ENCODE results near the gene MDGA2.
A peak's percentile ranks its signal among the peaks of the same experiment; 100 is the strongest.
"Not testable (repeated sequence)": the region's sequence is repeated elsewhere in the genome, so short reads cannot be mapped to it uniquely, and the experiment has no call there.

Gene MDGA2

GRCh38 chr14:47240748-47241437 is 434.5 kb downstream of the MDGA2 start:
- no peak for DNase-seq (ENCODE audit: low read depth, low spot score)

GRCh38 chr14:47235619-47236018 is 439.8 kb downstream of the MDGA2 start:
- no peak for DNase-seq (ENCODE audit: low read depth, low spot score)

GRCh38 chr14:47226877-47227520 is 448.4 kb downstream of the MDGA2 start:
- no peak for DNase-seq (ENCODE audit: low read depth, low spot score)

- DNase-seq (ENCODE audit: low read depth, low spot score), result no peak
Observed at GRCh38 chr14:47223656-47224055, 451.7 kb downstream of the MDGA2 start.

DNA sequence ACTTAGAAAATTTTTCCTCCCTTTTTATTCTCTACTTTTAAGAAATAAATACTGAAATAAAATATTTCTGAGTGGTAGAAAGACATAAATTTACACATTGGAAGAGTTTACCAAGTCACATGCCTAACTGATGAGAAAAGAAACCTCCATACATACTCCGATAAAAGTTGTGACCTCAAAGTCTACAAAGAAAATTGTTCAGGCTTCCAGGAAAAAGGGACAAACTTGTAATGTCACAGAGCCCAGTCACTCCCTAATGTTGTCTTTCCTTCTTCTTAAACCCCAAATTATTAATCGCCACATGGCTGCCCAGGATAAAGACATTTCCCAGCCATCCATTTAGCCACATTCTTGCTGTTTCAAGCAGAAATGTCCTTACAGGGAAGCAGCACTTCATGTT is 455.3 kb downstream of the MDGA2 start:
- DNase-seq (ENCODE audit: low read depth, low spot score), result no peak

DNA sequence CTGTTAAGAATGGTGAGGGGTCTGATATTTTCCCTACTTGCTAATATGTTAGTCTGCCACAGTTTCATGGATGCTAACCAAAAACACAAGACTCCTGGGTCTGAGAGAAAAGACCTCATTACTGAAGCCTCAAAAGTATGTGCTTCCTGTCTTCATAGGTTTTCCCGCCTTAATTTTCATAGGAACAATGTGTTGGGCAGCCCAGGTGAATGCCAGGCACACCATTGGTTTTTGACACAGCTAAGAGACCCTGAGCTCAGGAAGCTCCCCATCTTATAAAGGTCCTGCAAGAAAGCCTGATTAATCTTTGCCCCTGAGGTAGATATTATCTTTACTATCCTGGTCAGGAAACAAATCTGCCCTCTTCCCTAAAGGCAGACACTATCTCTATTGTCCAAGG is 464.1 kb downstream of the MDGA2 start:
- DNase-seq (ENCODE audit: low read depth, low spot score), result no peak

- DNase-seq (ENCODE audit: low read depth, low spot score), result no peak
Observed at GRCh38 chr14:47210099-47210498, 465.3 kb downstream of the MDGA2 start.

DNA sequence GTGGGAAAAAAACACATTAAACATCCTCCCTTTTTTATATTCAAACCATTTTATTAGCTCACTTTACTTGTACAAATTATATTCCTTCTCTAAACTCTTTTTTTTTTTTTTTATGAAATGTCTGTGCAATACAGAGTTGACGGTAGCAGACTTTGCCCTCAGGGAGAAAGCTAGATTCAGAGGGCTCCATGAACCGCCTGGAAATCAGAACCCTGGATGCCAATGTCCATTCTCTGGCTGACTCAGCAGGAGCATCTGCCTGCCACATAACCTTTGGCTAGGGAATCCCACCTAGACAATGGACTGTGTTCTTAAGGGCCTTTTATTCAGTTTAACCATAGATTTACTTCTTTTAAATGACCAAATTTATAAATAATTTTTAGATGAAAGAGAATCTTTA is 467.0 kb downstream of the MDGA2 start:
- DNase-seq (ENCODE audit: low read depth, low spot score), result no peak

DNA sequence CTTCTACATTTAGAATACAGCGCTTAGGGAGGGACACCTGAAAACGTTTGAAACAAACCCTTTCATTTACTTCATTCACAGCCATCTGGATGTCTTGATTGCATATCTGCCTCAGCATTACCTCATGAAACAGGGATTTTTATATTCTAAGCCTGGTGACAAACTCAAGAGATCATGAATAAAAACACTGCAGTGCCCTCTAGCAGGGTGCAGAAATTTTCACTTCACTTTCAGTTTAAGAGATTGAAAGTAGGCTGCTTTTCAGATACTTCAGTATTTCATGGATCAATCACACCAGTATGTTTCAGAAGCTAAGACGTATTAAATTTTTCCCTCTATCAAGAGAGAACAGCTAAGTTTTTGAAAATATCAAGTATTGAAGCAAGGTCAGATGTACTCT is 467.8 kb downstream of the MDGA2 start:
- peak; percentile 13 for DNase-seq (ENCODE audit: low read depth, low spot score)

GRCh38 chr14:47200740-47201139 is 474.7 kb downstream of the MDGA2 start:
- DNase-seq (ENCODE audit: low read depth, low spot score), result no peak

DNA sequence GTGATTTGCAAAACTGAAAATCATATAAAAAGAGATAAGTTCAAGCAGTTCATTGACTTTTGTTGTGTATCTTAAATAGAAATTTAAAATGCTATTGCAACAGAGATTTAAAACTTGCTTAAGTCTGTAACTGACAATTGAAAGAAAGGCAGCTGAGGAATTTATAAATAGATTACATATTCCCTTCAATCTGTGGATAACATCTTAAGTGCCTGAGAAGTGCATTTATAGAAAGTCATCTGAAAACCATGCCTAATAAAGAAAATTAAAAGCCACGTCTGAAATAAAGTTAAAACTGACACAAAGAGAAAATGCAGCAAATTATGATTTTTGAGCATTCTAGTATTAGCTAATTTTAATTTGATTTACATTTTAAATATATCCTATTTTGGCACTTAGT is 479.8 kb downstream of the MDGA2 start:
- DNase-seq (ENCODE audit: low read depth, low spot score), result no peak

DNA sequence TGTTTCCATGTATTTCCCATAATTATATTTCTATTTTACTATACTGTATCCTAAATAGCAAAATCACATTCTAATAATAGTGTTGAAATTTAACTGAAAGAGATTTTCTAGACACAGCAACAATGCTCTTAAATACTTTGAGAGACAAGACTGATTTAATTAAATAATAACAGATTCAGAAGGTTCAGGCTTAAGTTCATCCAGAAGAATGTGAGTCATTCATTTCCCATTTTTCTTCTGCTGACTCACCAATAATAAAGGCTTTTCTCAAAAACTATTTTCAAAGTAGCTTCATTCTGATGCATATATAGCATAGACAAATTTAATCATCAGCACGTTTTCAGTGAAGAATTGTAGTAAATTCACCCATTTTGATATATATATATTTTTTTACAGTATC is 481.4 kb downstream of the MDGA2 start:
- peak; percentile 20 for DNase-seq (ENCODE audit: low read depth, low spot score)

DNA sequence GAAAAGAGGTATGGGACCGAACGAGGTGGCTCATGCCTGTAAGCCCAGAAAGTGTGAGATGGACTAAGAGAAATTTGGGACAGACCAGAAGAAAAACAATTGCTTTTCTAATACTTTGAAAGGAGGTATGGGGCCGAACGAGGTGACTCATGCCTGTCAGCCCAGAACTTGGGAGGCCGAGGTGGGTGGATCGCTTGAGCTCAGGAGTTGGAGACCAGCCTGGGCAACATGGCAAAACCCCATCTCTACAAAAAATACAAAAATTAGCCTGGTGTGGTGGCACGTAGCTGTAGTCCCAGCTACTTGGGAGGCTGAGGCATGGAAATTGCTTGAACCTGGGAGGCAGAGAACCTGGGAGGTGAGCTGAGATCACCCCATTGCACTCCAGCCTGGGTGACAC is 483.2 kb downstream of the MDGA2 start:
- peak; percentile 49 for DNase-seq (ENCODE audit: low read depth, low spot score)

GRCh38 chr14:47191700-47192099 is 483.7 kb downstream of the MDGA2 start:
- DNase-seq (ENCODE audit: low read depth, low spot score), result peak; percentile 26

GRCh38 chr14:47189911-47190484 is 485.4 kb downstream of the MDGA2 start:
- no peak for DNase-seq (ENCODE audit: low read depth, low spot score)

DNA sequence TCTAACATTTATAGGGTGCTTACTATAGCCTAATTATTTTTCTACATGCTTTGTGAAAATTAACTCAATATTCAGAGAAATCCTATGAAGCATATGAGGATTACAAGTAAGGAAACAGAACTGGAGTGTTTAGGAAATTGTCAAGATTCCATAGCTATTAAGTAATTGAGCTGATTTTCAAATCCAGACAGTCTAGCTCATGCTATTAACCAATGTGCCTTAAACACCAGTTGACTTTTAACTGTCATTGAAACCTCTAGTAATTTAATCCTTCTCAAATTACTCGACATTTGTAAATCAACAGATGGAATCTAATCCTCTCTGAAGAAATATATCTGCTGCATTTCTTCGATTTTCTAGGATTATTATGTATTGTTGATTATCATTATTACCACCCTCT is 488.9 kb downstream of the MDGA2 start:
- DNase-seq (ENCODE audit: low read depth, low spot score), result peak; percentile 61

DNA sequence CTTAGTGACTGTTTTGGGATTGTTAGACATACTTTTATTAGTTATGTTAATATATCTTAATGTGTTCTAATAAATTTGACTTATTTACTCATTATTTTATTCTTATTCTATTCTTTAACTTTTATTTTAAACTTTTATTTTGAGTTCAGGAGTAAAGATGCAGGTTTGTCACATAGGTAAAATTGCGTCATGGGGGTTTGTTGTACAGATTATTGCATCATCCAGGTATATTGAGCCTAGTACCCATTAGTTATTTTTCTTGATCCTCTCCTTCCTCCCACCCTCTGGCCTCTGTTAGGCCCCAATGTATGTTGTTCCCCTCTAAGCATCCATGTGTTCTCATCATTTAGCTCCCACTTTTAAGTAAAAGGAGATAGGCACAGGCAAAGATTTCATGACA is 495.5 kb downstream of the MDGA2 start:
- no peak for DNase-seq (ENCODE audit: low read depth, low spot score)

- DNase-seq (ENCODE audit: low read depth, low spot score), result not testable (repeated sequence)
Observed at GRCh38 chr14:47171896-47172295, 503.5 kb downstream of the MDGA2 start.

- no peak for DNase-seq (ENCODE audit: low read depth, low spot score)
Observed at GRCh38 chr14:47167402-47167801, 508.0 kb downstream of the MDGA2 start.

GRCh38 chr14:47155395-47155794 is 520.0 kb downstream of the MDGA2 start:
- DNase-seq (ENCODE audit: low read depth, low spot score), result no peak

DNA sequence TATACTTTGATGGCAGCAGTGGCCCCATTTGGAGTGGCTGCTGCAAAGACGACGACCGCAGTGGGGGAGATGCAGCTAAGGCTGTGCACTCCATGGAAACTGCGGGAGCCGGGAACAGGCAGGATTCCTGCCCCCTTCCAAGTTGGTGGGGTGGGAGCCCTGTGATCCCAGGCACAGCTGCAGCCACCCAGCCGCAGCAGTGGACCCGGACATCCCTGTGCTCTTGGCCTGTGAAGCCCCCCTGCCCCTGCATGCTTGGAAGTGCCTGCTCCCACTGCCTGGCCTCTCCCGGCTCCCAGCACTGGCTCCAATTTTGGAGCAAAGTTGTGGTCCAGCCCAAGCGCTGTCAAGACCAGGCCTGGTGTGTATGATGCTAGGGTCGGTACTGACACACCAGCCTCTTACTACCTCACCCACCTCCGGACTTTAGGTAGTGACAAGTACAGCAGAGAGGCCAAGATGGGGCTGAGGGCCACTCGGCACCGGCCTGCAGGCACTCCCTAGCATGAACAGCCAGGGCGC is 521.1 kb downstream of the MDGA2 start:
- no peak for DNase-seq (ENCODE audit: low read depth, low spot score)

DNA sequence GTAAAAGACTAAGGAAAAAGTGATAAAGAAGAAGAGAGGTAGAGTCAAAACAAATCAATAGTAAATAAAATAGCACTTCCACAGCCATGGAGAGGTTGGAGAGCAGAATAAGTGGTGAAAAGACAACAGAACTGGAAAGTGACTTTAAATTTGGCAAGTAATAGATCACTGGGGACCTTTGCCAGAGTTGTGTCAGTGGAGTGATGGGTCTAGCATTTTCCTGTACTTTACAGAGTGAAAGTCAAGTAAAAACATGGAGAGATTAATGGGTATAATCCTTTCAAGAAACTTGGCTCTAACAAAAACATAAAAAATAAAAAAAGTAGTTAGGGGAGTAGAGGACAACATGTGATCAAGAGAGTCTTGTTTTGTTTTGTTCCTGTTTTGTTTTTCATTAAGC is 521.7 kb downstream of the MDGA2 start:
- DNase-seq (ENCODE audit: low read depth, low spot score), result no peak

GRCh38 chr14:47150267-47150666 is 525.1 kb downstream of the MDGA2 start:
- DNase-seq (ENCODE audit: low read depth, low spot score), result no peak

Data from astrocyte of the hippocampus (primary cell).